WTC11 (cell line): Measurements from ENCODE around the gene OSBPL7. TPM values are rescaled to one million over a fixed set of nuclear protein-coding genes. Genes with fewer than 3 reads are reported as not detected.

ENCODE experiments used
- FOXP1 ChIP-seq: sonication (generic); formaldehyde crosslinking; IDR thresholded peaks from 2 replicates; pipeline ENCODE4 v1.8.0; 2022; ENCODE audit warnings: missing genetic modification reagents, mild to moderate bottlenecking, moderate library complexity, borderline replicate concordance
- KAT7 ChIP-seq: sonication (generic); formaldehyde crosslinking; IDR thresholded peaks from 2 replicates; pipeline ENCODE4 v1.8.1; 2023; ENCODE audit warnings: missing genetic modification reagents, mild to moderate bottlenecking, borderline replicate concordance
- NFE2L1 ChIP-seq: sonication (generic); formaldehyde crosslinking; IDR thresholded peaks from 2 replicates; pipeline ENCODE4 v1.8.1; 2023; ENCODE audit warnings: missing genetic modification reagents
- NR1H2 ChIP-seq: sonication (generic); formaldehyde crosslinking; IDR thresholded peaks from 2 replicates; pipeline ENCODE4 v1.9.0; 2021; ENCODE audit warnings: mild to moderate bottlenecking, moderate library complexity, missing genetic modification reagents
- NR2C2 ChIP-seq: sonication (generic); formaldehyde crosslinking; IDR thresholded peaks from 2 replicates; pipeline ENCODE4 v1.8.0; 2022; ENCODE audit warnings: mild to moderate bottlenecking, missing genetic modification reagents
- SMAD3 ChIP-seq: sonication (generic); formaldehyde crosslinking; IDR thresholded peaks from 2 replicates; pipeline ENCODE4 v1.8.0; 2022; ENCODE audit warnings: missing genetic modification reagents, mild to moderate bottlenecking, borderline replicate concordance
- TCF7 ChIP-seq: sonication (generic); formaldehyde crosslinking; IDR thresholded peaks from 2 replicates; pipeline ENCODE4 v1.8.0; 2022; ENCODE audit warnings: mild to moderate bottlenecking, low read depth, missing genetic modification reagents, moderate library complexity
- TP53 ChIP-seq: sonication (generic); formaldehyde crosslinking; IDR thresholded peaks from 2 replicates; pipeline ENCODE4 v1.8.1; 2023; ENCODE audit warnings: mild to moderate bottlenecking, missing genetic modification reagents
- ZNF121 ChIP-seq: sonication (generic); formaldehyde crosslinking; IDR thresholded peaks from 2 replicates; pipeline ENCODE4 v1.8.0; 2023; ENCODE audit warnings: missing genetic modification reagents
- ZNF138 ChIP-seq: sonication (generic); formaldehyde crosslinking; conservative IDR thresholded peaks from 2 replicates; pipeline ENCODE4 v1.8.1; 2022; ENCODE audit warnings: mild to moderate bottlenecking, moderate library complexity, missing genetic modification reagents
- ZNF232 ChIP-seq: sonication (generic); formaldehyde crosslinking; IDR thresholded peaks from 2 replicates; pipeline ENCODE4 v1.8.0; 2022; ENCODE audit warnings: mild to moderate bottlenecking, missing genetic modification reagents
- ZNF396 ChIP-seq: fragments of 250-450 bp; sonication (Bioruptor Pico); IDR thresholded peaks from 2 replicates; pipeline ENCODE4 v1.8.0; 2021; ENCODE audit warnings: mild to moderate bottlenecking, moderate library complexity, borderline replicate concordance
- ZNF423 ChIP-seq: fragments of 250-450 bp; sonication (Bioruptor Pico); IDR thresholded peaks from 2 replicates; pipeline ENCODE4 v2.1.2; 2022; ENCODE audit warnings: mild to moderate bottlenecking, moderate library complexity
- total RNA-seq: library from RNA; stranded (reverse); gene quantifications from 3 replicates; pipeline ENCODE4 v1.2.3, GENCODE V29; 2021
- TF ChIP-seq, protein P1 (sequence below): sonication (generic); formaldehyde crosslinking; IDR thresholded peaks from 2 replicates; pipeline ENCODE4 v1.8.1; 2022; ENCODE audit warnings: low read depth, missing genetic modification reagents, borderline replicate concordance
- TF ChIP-seq, protein P2 (sequence below): sonication (generic); formaldehyde crosslinking; conservative IDR thresholded peaks from 2 replicates; pipeline ENCODE4 v1.8.1; 2022; ENCODE audit warnings: mild to moderate bottlenecking, missing genetic modification reagents
- TF ChIP-seq, protein P3 (sequence below): sonication (generic); formaldehyde crosslinking; IDR thresholded peaks from 2 replicates; pipeline ENCODE4 v1.8.1; 2023; ENCODE audit warnings: mild to moderate bottlenecking, moderate library complexity, missing genetic modification reagents
- TF ChIP-seq, protein P4 (sequence below): sonication (generic); formaldehyde crosslinking; IDR thresholded peaks from 2 replicates; pipeline ENCODE4 v1.8.0; 2022; ENCODE audit warnings: mild to moderate bottlenecking, missing genetic modification reagents
- TF ChIP-seq, protein P5 (sequence below): sonication (generic); formaldehyde crosslinking; IDR thresholded peaks from 2 replicates; pipeline ENCODE4 v1.8.0; 2022; ENCODE audit warnings: mild to moderate bottlenecking, missing genetic modification reagents
- TF ChIP-seq, protein P6 (sequence below): sonication (generic); formaldehyde crosslinking; IDR thresholded peaks from 2 replicates; pipeline ENCODE4 v1.8.0; 2022; ENCODE audit warnings: mild to moderate bottlenecking, missing genetic modification reagents
- TF ChIP-seq, protein P7 (sequence below): sonication (generic); formaldehyde crosslinking; IDR thresholded peaks from 2 replicates; pipeline ENCODE4 v1.8.1; 2023; ENCODE audit warnings: mild to moderate bottlenecking, missing genetic modification reagents, moderate library complexity
- TF ChIP-seq, protein P8 (sequence below): sonication (generic); formaldehyde crosslinking; IDR thresholded peaks from 2 replicates; pipeline ENCODE4 v1.8.1; 2023; ENCODE audit warnings: mild to moderate bottlenecking, missing genetic modification reagents, borderline replicate concordance

OSBPL7 gene
- total RNA-seq, 1 experiment from 2014 or later, result 13.5 TPM

DNA sequence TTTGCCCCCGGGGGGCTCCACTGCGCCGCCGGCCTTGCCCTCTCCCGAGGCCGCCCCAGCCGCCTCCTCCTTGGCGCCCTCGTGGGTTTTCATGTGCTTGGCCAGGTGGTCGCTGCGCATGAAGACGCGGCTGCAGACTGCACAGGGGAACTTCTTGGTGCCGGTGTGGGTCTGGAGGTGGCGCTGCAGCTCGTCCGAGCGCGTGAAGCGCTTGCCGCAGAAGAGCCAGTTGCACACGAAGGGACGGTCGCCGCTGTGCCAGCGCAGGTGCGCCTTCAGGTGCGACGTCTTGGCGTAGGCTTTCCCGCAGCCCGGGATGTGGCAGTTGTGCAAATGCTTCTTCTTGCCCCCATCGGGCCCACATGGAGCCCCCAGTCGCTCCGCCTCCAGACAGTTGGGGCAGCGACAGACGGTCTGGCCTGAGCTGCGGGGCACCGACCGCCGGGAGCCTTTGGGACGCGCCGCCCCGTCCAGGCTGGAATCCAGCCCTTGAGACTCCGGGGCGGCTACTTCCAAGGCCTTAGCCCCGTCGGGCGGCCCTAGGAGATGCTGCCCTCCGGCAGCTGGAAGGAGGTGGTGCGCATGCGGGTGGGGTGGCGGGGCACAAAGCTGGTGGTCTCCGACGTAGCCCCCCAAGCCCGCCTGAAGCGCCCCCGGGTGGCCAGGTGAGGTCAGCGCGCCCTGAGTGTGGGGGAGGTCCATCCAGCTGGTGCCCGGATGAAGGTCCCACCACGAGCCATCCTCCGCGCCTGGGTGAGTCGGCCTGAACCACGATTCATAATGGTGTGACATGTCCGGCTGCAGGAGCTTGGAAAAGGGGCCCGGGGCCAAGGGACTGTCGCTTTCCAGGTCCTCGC, 26.0 kb upstream of the OSBPL7 start (continued):
- TF ChIP-seq, protein P1, sequence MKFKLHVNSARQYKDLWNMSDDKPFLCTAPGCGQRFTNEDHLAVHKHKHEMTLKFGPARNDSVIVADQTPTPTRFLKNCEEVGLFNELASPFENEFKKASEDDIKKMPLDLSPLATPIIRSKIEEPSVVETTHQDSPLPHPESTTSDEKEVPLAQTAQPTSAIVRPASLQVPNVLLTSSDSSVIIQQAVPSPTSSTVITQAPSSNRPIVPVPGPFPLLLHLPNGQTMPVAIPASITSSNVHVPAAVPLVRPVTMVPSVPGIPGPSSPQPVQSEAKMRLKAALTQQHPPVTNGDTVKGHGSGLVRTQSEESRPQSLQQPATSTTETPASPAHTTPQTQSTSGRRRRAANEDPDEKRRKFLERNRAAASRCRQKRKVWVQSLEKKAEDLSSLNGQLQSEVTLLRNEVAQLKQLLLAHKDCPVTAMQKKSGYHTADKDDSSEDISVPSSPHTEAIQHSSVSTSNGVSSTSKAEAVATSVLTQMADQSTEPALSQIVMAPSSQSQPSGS (CRISPR knock-in tag), result 0 out of 2 replicates have a peak, but pooled peaks have one; percentile 56
- TF ChIP-seq ZNF423 (CRISPR knock-in tag) (no peak), TP53 (CRISPR knock-in tag) (peak; percentile 87), NR2C2 (peak; percentile 60), NFE2L1 (peak; percentile 62; the same call in 1 of the 2 replicates), ZNF232 (CRISPR knock-in tag) (peak; percentile 97), TCF7 (CRISPR knock-in tag) (peak; percentile 89), NR1H2 (CRISPR knock-in tag) (no peak), KAT7 (CRISPR knock-in tag) (no peak), SMAD3 (CRISPR knock-in tag) (peak; percentile 84; the same call in 1 of the 2 replicates), ZNF121 (CRISPR knock-in tag) (peak; percentile 36; the same call in 1 of the 2 replicates), ZNF396 (CRISPR knock-in tag) (no peak), FOXP1 (peak; percentile 98), ZNF138 (CRISPR knock-in tag) (0 out of 2 replicates have a peak, but pooled peaks have one; percentile 19)
- TF ChIP-seq, protein P2, sequence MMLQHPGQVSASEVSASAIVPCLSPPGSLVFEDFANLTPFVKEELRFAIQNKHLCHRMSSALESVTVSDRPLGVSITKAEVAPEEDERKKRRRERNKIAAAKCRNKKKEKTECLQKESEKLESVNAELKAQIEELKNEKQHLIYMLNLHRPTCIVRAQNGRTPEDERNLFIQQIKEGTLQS (CRISPR knock-in tag), result no peak
- TF ChIP-seq, protein P3, sequence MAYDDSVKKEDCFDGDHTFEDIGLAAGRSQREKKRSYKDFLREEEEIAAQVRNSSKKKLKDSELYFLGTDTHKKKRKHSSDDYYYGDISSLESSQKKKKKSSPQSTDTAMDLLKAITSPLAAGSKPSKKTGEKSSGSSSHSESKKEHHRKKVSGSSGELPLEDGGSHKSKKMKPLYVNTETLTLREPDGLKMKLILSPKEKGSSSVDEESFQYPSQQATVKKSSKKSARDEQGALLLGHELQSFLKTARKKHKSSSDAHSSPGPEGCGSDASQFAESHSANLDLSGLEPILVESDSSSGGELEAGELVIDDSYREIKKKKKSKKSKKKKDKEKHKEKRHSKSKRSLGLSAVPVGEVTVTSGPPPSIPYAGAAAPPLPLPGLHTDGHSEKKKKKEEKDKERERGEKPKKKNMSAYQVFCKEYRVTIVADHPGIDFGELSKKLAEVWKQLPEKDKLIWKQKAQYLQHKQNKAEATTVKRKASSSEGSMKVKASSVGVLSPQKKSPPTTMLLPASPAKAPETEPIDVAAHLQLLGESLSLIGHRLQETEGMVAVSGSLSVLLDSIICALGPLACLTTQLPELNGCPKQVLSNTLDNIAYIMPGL (CRISPR knock-in tag), result peak; percentile 98
- TF ChIP-seq, protein P4, sequence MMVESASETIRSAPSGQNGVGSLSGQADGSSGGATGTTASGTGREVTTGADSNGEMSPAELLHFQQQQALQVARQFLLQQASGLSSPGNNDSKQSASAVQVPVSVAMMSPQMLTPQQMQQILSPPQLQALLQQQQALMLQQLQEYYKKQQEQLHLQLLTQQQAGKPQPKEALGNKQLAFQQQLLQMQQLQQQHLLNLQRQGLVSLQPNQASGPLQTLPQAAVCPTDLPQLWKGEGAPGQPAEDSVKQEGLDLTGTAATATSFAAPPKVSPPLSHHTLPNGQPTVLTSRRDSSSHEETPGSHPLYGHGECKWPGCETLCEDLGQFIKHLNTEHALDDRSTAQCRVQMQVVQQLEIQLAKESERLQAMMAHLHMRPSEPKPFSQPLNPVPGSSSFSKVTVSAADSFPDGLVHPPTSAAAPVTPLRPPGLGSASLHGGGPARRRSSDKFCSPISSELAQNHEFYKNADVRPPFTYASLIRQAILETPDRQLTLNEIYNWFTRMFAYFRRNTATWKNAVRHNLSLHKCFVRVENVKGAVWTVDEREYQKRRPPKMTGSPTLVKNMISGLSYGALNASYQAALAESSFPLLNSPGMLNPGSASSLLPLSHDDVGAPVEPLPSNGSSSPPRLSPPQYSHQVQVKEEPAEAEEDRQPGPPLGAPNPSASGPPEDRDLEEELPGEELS (CRISPR knock-in tag), result peak; percentile 93
- TF ChIP-seq, protein P5, sequence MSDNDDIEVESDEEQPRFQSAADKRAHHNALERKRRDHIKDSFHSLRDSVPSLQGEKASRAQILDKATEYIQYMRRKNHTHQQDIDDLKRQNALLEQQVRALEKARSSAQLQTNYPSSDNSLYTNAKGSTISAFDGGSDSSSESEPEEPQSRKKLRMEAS (CRISPR knock-in tag), result peak; percentile 99
- TF ChIP-seq, protein P6, sequence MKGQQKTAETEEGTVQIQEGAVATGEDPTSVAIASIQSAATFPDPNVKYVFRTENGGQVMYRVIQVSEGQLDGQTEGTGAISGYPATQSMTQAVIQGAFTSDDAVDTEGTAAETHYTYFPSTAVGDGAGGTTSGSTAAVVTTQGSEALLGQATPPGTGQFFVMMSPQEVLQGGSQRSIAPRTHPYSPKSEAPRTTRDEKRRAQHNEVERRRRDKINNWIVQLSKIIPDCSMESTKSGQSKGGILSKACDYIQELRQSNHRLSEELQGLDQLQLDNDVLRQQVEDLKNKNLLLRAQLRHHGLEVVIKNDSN (CRISPR knock-in tag), result peak; percentile 81; the same call in 1 of the 2 replicates
- TF ChIP-seq, protein P7, sequence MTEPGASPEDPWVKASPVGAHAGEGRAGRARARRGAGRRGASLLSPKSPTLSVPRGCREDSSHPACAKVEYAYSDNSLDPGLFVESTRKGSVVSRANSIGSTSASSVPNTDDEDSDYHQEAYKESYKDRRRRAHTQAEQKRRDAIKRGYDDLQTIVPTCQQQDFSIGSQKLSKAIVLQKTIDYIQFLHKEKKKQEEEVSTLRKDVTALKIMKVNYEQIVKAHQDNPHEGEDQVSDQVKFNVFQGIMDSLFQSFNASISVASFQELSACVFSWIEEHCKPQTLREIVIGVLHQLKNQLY (CRISPR knock-in tag), result peak; percentile 85; the same call in 1 of the 2 replicates
- TF ChIP-seq, protein P8, sequence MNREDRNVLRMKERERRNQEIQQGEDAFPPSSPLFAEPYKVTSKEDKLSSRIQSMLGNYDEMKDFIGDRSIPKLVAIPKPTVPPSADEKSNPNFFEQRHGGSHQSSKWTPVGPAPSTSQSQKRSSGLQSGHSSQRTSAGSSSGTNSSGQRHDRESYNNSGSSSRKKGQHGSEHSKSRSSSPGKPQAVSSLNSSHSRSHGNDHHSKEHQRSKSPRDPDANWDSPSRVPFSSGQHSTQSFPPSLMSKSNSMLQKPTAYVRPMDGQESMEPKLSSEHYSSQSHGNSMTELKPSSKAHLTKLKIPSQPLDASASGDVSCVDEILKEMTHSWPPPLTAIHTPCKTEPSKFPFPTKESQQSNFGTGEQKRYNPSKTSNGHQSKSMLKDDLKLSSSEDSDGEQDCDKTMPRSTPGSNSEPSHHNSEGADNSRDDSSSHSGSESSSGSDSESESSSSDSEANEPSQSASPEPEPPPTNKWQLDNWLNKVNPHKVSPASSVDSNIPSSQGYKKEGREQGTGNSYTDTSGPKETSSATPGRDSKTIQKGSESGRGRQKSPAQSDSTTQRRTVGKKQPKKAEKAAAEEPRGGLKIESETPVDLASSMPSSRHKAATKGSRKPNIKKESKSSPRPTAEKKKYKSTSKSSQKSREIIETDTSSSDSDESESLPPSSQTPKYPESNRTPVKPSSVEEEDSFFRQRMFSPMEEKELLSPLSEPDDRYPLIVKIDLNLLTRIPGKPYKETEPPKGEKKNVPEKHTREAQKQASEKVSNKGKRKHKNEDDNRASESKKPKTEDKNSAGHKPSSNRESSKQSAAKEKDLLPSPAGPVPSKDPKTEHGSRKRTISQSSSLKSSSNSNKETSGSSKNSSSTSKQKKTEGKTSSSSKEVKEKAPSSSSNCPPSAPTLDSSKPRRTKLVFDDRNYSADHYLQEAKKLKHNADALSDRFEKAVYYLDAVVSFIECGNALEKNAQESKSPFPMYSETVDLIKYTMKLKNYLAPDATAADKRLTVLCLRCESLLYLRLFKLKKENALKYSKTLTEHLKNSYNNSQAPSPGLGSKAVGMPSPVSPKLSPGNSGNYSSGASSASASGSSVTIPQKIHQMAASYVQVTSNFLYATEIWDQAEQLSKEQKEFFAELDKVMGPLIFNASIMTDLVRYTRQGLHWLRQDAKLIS, result no peak
- TF ChIP-seq, all 79 proteins: peak for 38
